SK-N-SH (cell line): Measurements from ENCODE around the gene DOK7. TPM values are rescaled to one million over a fixed set of nuclear protein-coding genes. Genes with fewer than 3 reads are reported as not detected.
"Not testable (repeated sequence)": the region's sequence is repeated elsewhere in the genome, so short reads cannot be mapped to it uniquely, and the experiment has no call there.

Experiments used
- CTCF ChIA-PET: fragments of 300-600, 350-600 bp; formaldehyde crosslinking; extraction: SDS; loops from one replicate; lab custom pipeline; 2021; lab: Yijun Ruan, JAX
- POLR2A ChIA-PET: fragments of 350-600 bp; sonication (Branson Sonifier 250); formaldehyde crosslinking; extraction: SDS; loops from one replicate; lab custom pipeline; 2020; ENCODE audit warnings: antibody characterized with exemption, inconsistent platforms; lab: Yijun Ruan, JAX
- DNase-seq: peaks from one replicate; pipeline ENCODE4 v3.0.0; 2012
- H2AFZ ChIP-seq: fragments of 200-600 bp; sonication (generic); 2 replicates; pipeline ENCODE4 v1.8.1; 2016; ENCODE audit warnings: antibody characterized with exemption, mild to moderate bottlenecking, low read depth
- H3F3A ChIP-seq: fragments of 200-600 bp; sonication (generic); replicated peaks from 2 replicates; pipeline ENCODE3; 2016; ENCODE audit warnings: antibody characterized with exemption, mild to moderate bottlenecking; ENCODE audit not compliant: insufficient read depth
- H3K27ac ChIP-seq, 2 experiments: fragments of 200-500 bp in 1 of 2; fragments of 200-600 bp in 1 of 2; sonication (Bioruptor generic) in 1 of 2; sonication (generic), shearing (Covaris generic) in 1 of 2; 2 replicates each; pipeline versions ENCODE4 v1.5.1 to v1.6.1; 2014 to 2016; ENCODE audit warnings: low read depth in 2 of 2, inconsistent platforms in 1 of 2, low read length in 1 of 2, mild to moderate bottlenecking in 1 of 2, mixed read lengths in 1 of 2
- H3K27me3 ChIP-seq: fragments of 200-600 bp; sonication (generic), shearing (Covaris generic); 2 replicates; pipeline ENCODE4 v1.6.1; 2016; ENCODE audit warnings: mixed run types; ENCODE audit not compliant: insufficient read depth
- H3K36me3 ChIP-seq, 2 experiments: fragments of 200-500 bp in 1 of 2; fragments of 200-600 bp in 1 of 2; sonication (Bioruptor generic) in 1 of 2; sonication (generic) in 1 of 2; replicated peaks in 1 of 2; 2 replicates each; pipeline versions ENCODE3 to v1.5.1; 2014 to 2016; ENCODE audit warnings: low read length in 1 of 2, mild to moderate bottlenecking in 1 of 2; ENCODE audit not compliant: insufficient read depth in 2 of 2, control insufficient read depth in 1 of 2
- H3K4me1 ChIP-seq, 2 experiments: fragments of 200-500 bp in 1 of 2; fragments of 200-600 bp in 1 of 2; sonication (Bioruptor generic) in 1 of 2; sonication (generic), shearing (Covaris generic) in 1 of 2; 2 replicates each; pipeline versions ENCODE4 v1.5.1 to v1.6.1; 2014 to 2016; ENCODE audit warnings: low read depth in 1 of 2, low read length in 1 of 2, mixed run types in 1 of 2; ENCODE audit not compliant: insufficient read depth in 2 of 2, control insufficient read depth in 1 of 2
- H3K4me2 ChIP-seq: fragments of 200-600 bp; sonication (generic), shearing (Covaris generic); 2 replicates; pipeline ENCODE4 v1.6.1; 2017; ENCODE audit warnings: mixed run types
- H3K4me3 ChIP-seq, 2 experiments: fragments of 200-500 bp in 1 of 2; fragments of 200-600 bp in 1 of 2; sonication (Bioruptor generic) in 1 of 2; sonication (generic), shearing (Covaris generic) in 1 of 2; 2 replicates each; pipeline versions ENCODE4 v1.5.1 to v1.8.1; 2014 to 2016; ENCODE audit warnings: low read depth in 2 of 2, inconsistent platforms in 1 of 2, low read length in 1 of 2, mild to moderate bottlenecking in 1 of 2, mixed read lengths in 1 of 2, moderate library complexity in 1 of 2
- H3K79me2 ChIP-seq: fragments of 200-600 bp; sonication (generic); 2 replicates; pipeline ENCODE4 v1.8.1; 2017; ENCODE audit warnings: mild to moderate bottlenecking; ENCODE audit not compliant: insufficient read depth
- H3K9ac ChIP-seq: fragments of 200-600 bp; sonication (generic); 2 replicates; pipeline ENCODE4 v1.6.1; 2017; ENCODE audit warnings: mixed run types
- H3K9me2 ChIP-seq: fragments of 200-600 bp; sonication (generic); 2 replicates; pipeline ENCODE4 v1.6.1; 2017; ENCODE audit warnings: mixed run types
- H3K9me3 ChIP-seq: fragments of 200-600 bp; sonication (generic); 2 replicates; pipeline ENCODE4 v1.6.1; 2017; ENCODE audit warnings: mixed run types, mild to moderate bottlenecking, moderate library complexity
- H4K20me1 ChIP-seq: fragments of 200-600 bp; sonication (generic); 2 replicates; pipeline ENCODE4 v1.6.1; 2017; ENCODE audit warnings: mild to moderate bottlenecking, mixed run types; ENCODE audit not compliant: insufficient read depth
- CHD2 ChIP-seq: fragments of 150-350 bp; IDR thresholded peaks from 2 replicates; pipeline ENCODE4 v1.6.1; 2018; ENCODE audit warnings: low read length; ENCODE audit not compliant: partially characterized antibody
- EZH2phosphoT487 ChIP-seq: fragments of 200-600 bp; sonication (generic); IDR thresholded peaks from 2 replicates; pipeline ENCODE4 v1.6.1; 2017; ENCODE audit warnings: low read depth, mixed run types, mild to moderate bottlenecking, antibody characterized with exemption, moderate library complexity, borderline replicate concordance
- FOSL2 ChIP-seq: IDR thresholded peaks from 2 replicates; pipeline ENCODE4 v1.4.0; 2012; ENCODE audit warnings: low read depth, mild to moderate bottlenecking, moderate library complexity, borderline replicate concordance
- FOXJ3 ChIP-seq: sonication (generic); formaldehyde crosslinking; IDR thresholded peaks from 2 replicates; pipeline ENCODE4 v1.5.1; 2020; ENCODE audit warnings: mild to moderate bottlenecking, missing genetic modification reagents
- FOXM1 ChIP-seq: IDR thresholded peaks from 2 replicates; pipeline ENCODE4 v1.4.0; 2012; ENCODE audit warnings: low read depth, mild to moderate bottlenecking
- GABPA ChIP-seq: IDR thresholded peaks from 2 replicates; pipeline ENCODE4 v1.4.0; 2012; ENCODE audit warnings: low read depth, mild to moderate bottlenecking
- GATA2 ChIP-seq: sonication (generic); formaldehyde crosslinking; IDR thresholded peaks from 2 replicates; pipeline ENCODE4 v1.5.0; 2020; ENCODE audit warnings: mild to moderate bottlenecking, missing genetic modification reagents
- IRF3 ChIP-seq: fragments of 150-350 bp; IDR thresholded peaks from 2 replicates; pipeline ENCODE4 v1.6.1; 2016; ENCODE audit warnings: mild to moderate bottlenecking, low read depth, low read length
- JUND ChIP-seq: IDR thresholded peaks from 2 replicates; pipeline ENCODE4 v1.4.0; 2012
- MAX ChIP-seq: IDR thresholded peaks from 2 replicates; pipeline ENCODE4 v1.4.0; 2012; ENCODE audit warnings: low read depth
- MEF2A ChIP-seq: IDR thresholded peaks from 2 replicates; pipeline ENCODE4 v1.4.0; 2012; ENCODE audit warnings: low read depth, borderline replicate concordance
- MXI1 ChIP-seq: IDR thresholded peaks from 2 replicates; pipeline ENCODE4 v1.6.1; 2012; ENCODE audit warnings: mild to moderate bottlenecking, low read depth, low read length, improper control_type of control experiment
- NRF1 ChIP-seq: IDR thresholded peaks from 2 replicates; pipeline ENCODE4 v1.6.1; 2012; ENCODE audit warnings: low read depth, mild to moderate bottlenecking, low read length
- PBX3 ChIP-seq: IDR thresholded peaks from 2 replicates; pipeline ENCODE4; 2012
- RAD21 ChIP-seq: IDR thresholded peaks from 2 replicates; pipeline ENCODE4 v1.6.1; 2012; ENCODE audit warnings: mild to moderate bottlenecking, low read length
- RFX5 ChIP-seq: IDR thresholded peaks from 2 replicates; pipeline ENCODE4 v1.6.1; 2012; ENCODE audit warnings: mild to moderate bottlenecking, improper control_type of control experiment, low read length
- SIN3A ChIP-seq: IDR thresholded peaks from 2 replicates; pipeline ENCODE4 v1.6.1; 2012; ENCODE audit warnings: low read depth, mild to moderate bottlenecking, low read length, moderate library complexity, borderline replicate concordance
- TAF1 ChIP-seq: IDR thresholded peaks from 2 replicates; pipeline ENCODE4 v1.6.1; 2012; ENCODE audit warnings: low read depth, mild to moderate bottlenecking, low read length, moderate library complexity, borderline replicate concordance
- TEAD4 ChIP-seq: IDR thresholded peaks from 2 replicates; pipeline ENCODE4 v1.4.0; 2012; ENCODE audit warnings: mild to moderate bottlenecking, borderline replicate concordance; ENCODE audit not compliant: insufficient read depth
- USF1 ChIP-seq: IDR thresholded peaks from 2 replicates; pipeline ENCODE4 v1.4.0; 2012; ENCODE audit warnings: low read depth, borderline replicate concordance
- USF2 ChIP-seq: fragments of 150-350 bp; IDR thresholded peaks from 2 replicates; pipeline ENCODE4 v1.6.1; 2017; ENCODE audit warnings: antibody characterized with exemption, low read length, low read depth, borderline replicate concordance
- YY1 ChIP-seq: IDR thresholded peaks from 2 replicates; pipeline ENCODE4 v1.4.0; 2012; ENCODE audit warnings: low read depth, mild to moderate bottlenecking
- WGBS: methylation state at CpG from one replicate; pipeline ENCODE4 v1.1.6; 2017; ENCODE audit warnings: low lambda C conversion rate; 5-methylcytosine and 5-hydroxymethylcytosine counted together
- polyA plus RNA-seq, 3 experiments: library from polyadenylated mRNA; depleted of rRNA; stranded (reverse); fragments of >200 nt; gene quantifications; 2 replicates each; pipeline ENCODE4 v1.2.3, GENCODE V29; 2012

DOK7 gene
- polyA plus RNA-seq, 1 of the 3 experiments (the other 2 are of a cell fraction), result not detected

- TF ChIP-seq FOSL2, result no peak
- TF ChIP-seq RFX5, result no peak
- no peak for TF ChIP-seq FOXJ3 (CRISPR knock-in tag)
- TF ChIP-seq FOXM1, result no peak
- no peak for TF ChIP-seq YY1
- TF ChIP-seq PBX3, result no peak
- TF ChIP-seq MAX, result no peak
- TF ChIP-seq CHD2, result no peak
- TF ChIP-seq MXI1, result no peak
These were observed 4.7 kb upstream of the DOK7 start (continued) for GRCh38 chr4:3458371-3458770.

- 60% methylated on average over 2 of the region's 5 CpGs for WGBS
- CTCF ChIA-PET, result interaction anchor here (1.0 kb wide), 1 partner anchor 22 kb away, joined by 3 read pairs; no protein-coding TSS in a partner anchor
These were observed 4.0 kb upstream of the DOK7 start for GRCh38 chr4:3459156-3459555.

GRCh38 chr4:3460926-3461325, 2.2 kb upstream of the DOK7 start:
- H3K27ac ChIP-seq, result no peak overlapping the region
- no peaks in the 10 kb centered on the region for H3K9me3 ChIP-seq
- H3K27me3 ChIP-seq, result no peaks in the 10 kb centered on the region; the same call in 1 of the 2 replicates
- no peak overlapping the region for H3K4me2 ChIP-seq
- ChIA-PET POLR2A (no interaction called here), CTCF (interaction anchor here (0.8 to 2.7 kb wide), 3 partner anchors 17 to 115 kb away, joined by 3 to 9 read pairs (median 3); no protein-coding TSS in a partner anchor)
- H3F3A ChIP-seq, result no peaks in the 10 kb centered on the region
- H3K9me2 ChIP-seq, result no peaks in the 10 kb centered on the region
- no peak overlapping the region for H3K9ac ChIP-seq
- no peak overlapping the region for H3K4me3 ChIP-seq
- WGBS, result 88% methylated on average over 1 of the region's 5 CpGs
- no peaks in the 10 kb centered on the region for H3K79me2 ChIP-seq
- H4K20me1 ChIP-seq, result no peaks in the 10 kb centered on the region
- DNase-seq, result no peak
- H3K4me1 ChIP-seq, result no peaks in the 10 kb centered on the region; a peak in 1 of 4 replicates
- no peak overlapping the region for H2AFZ ChIP-seq
- H3K36me3 ChIP-seq, result no peaks in the 10 kb centered on the region
- no peak for TF ChIP-seq CHD2
- TF ChIP-seq MXI1, result no peak
- no peak for TF ChIP-seq MAX
- no peak for TF ChIP-seq USF2
- TF ChIP-seq NRF1, result no peak
- no peak for TF ChIP-seq IRF3
- no peak for TF ChIP-seq USF1
- no peak for TF ChIP-seq EZH2phosphoT487
- TF ChIP-seq TAF1, result no peak
- TF ChIP-seq TEAD4, result no peak
- TF ChIP-seq SIN3A, result no peak
- no peak for TF ChIP-seq GATA2 (CRISPR knock-in tag)
- TF ChIP-seq RAD21, result no peak
- TF ChIP-seq JUND, result no peak
- no peak for TF ChIP-seq FOSL2
- no peak for TF ChIP-seq GABPA
- TF ChIP-seq MEF2A, result no peak
- TF ChIP-seq FOXM1, result no peak
- TF ChIP-seq, all 33 proteins: peak for 0

More at GRCh38 chr4:3459156-3459555, 4.0 kb upstream of the DOK7 start:
- H3K9ac ChIP-seq, H3F3A ChIP-seq, H4K20me1 ChIP-seq, H2AFZ ChIP-seq, H3K9me2 ChIP-seq, H3K9me3 ChIP-seq, H3K79me2 ChIP-seq, H3K4me3 ChIP-seq, H3K27me3 ChIP-seq, H3K4me1 ChIP-seq, H3K36me3 ChIP-seq, DNase-seq, POLR2A ChIA-PET, H3K4me2 ChIP-seq, H3K27ac ChIP-seq: not testable (repeated sequence)
